GM12874 (cell line): ENCODE measurements around the gene HOXD11.

Experiments used
- CTCF ChIP-seq: IDR thresholded peaks from 2 replicates; pipeline ENCODE4 v1.5.1; 2011; ENCODE audit warnings: low read depth, mild to moderate bottlenecking, control low read depth, low read length, moderate library complexity; ENCODE audit not compliant: insufficient read depth

Gene HOXD11

GRCh38 chr2:176106581-176107539 is at the start of gene HOXD11:
TSS of gene HOXD11 (plus strand) at chr2:176107280. CDS start at chr2:176107356, 76 bp downstream.
- no peak for TF ChIP-seq CTCF

GRCh38 chr2:176063958-176064357 is 43.1 kb upstream of the HOXD11 start:
- TF ChIP-seq CTCF = no peak

GRCh38 chr2:176066645-176067588 is 40.2 kb upstream of the HOXD11 start:
- TF ChIP-seq CTCF = no peak

- no peak for TF ChIP-seq CTCF
Measured at GRCh38 chr2:176067589-176068418, 39.3 kb upstream of the HOXD11 start.

GRCh38 chr2:176068419-176068832 is 38.7 kb upstream of the HOXD11 start:
- TF ChIP-seq CTCF = no peak

- no peak for TF ChIP-seq CTCF
Measured at GRCh38 chr2:176071330-176072291, 35.5 kb upstream of the HOXD11 start.
